Caco-2 (cell line): Measurements from ENCODE around the gene COMMD7. TPM values are rescaled to one million over a fixed set of nuclear protein-coding genes. Genes with fewer than 3 reads are reported as not detected.

Experiments
- BruUV-seq: library from RNA; stranded (reverse); fragments of 400-500 nt; replicated peaks from 2 replicates; lab custom pipeline; 2021; lab: Mats Ljungman, UMichigan
- CTCF ChIA-PET: fragments of 300-600 bp; sonication (Branson Sonifier 250); formaldehyde crosslinking; loops from one replicate; lab custom pipeline; 2022; ENCODE audit warnings: antibody characterized with exemption; lab: Charles Lee
- POLR2A ChIA-PET: fragments of 300-600 bp; sonication (Branson Sonifier 250); formaldehyde crosslinking; loops from one replicate; lab custom pipeline; 2022; ENCODE audit warnings: antibody characterized with exemption; lab: Charles Lee
- DNase-seq, 2 experiments: peaks; one replicate each; pipeline versions ENCODE4 v3.0.0 to v3.0.0-alpha.2; 2020 to 2022
- H3K27me3 ChIP-seq: replicated peaks from 2 replicates; pipeline ENCODE4 v1.6.0; 2011; ENCODE audit warnings: low read length; ENCODE audit not compliant: control insufficient read depth, insufficient read depth
- H3K36me3 ChIP-seq: 2 replicates; pipeline ENCODE4 v1.5.1; 2011; ENCODE audit warnings: low read length; ENCODE audit not compliant: control insufficient read depth, insufficient read depth
- H3K4me1 ChIP-seq: fragments of 250-450 bp; sonication (Bioruptor Pico); 2 replicates; pipeline ENCODE4 v1.5.1; 2020; ENCODE audit warnings: mild to moderate bottlenecking
- H3K4me3 ChIP-seq: 2 replicates; pipeline ENCODE4 v1.5.1; 2011; ENCODE audit warnings: low read depth, mild to moderate bottlenecking, control low read depth, low read length
- H3K9me3 ChIP-seq: fragments of 250-450 bp; sonication (Bioruptor Pico); 2 replicates; pipeline ENCODE4 v1.5.1; 2020; ENCODE audit warnings: mild to moderate bottlenecking, moderate library complexity
- H3K27ac Mint-ChIP-seq: one replicate; pipeline ENCODE4 v1.8.0; 2022; ENCODE audit warnings: mixed read lengths; ENCODE audit not compliant: unreplicated experiment
- H3K27me3 Mint-ChIP-seq: one replicate; pipeline ENCODE4 v1.8.0; 2022; ENCODE audit warnings: mixed read lengths; ENCODE audit not compliant: insufficient read depth, unreplicated experiment
- H3K36me3 Mint-ChIP-seq: one replicate; pipeline ENCODE4 v1.8.0; 2022; ENCODE audit warnings: mild to moderate bottlenecking, mixed read lengths; ENCODE audit not compliant: insufficient read depth, unreplicated experiment
- H3K4me1 Mint-ChIP-seq: one replicate; pipeline ENCODE4 v1.8.0; 2022; ENCODE audit warnings: low read depth, mixed read lengths; ENCODE audit not compliant: unreplicated experiment
- H3K4me3 Mint-ChIP-seq: one replicate; pipeline ENCODE4 v1.8.0; 2022; ENCODE audit warnings: mild to moderate bottlenecking, moderate library complexity, mixed read lengths; ENCODE audit not compliant: unreplicated experiment
- H3K9me3 Mint-ChIP-seq: one replicate; pipeline ENCODE4 v1.8.0; 2022; ENCODE audit warnings: mixed read lengths; ENCODE audit not compliant: unreplicated experiment
- intact Hi-C: fragments of 100-400 bp; cut with micrococcal nuclease; formaldehyde crosslinking; loops from one replicate; pipeline ENCODE4 v1.10.0; 2022; ENCODE audit not compliant: unreplicated experiment
- total RNA-seq: library from RNA; stranded (reverse); gene quantifications from 2 replicates; pipeline ENCODE4 v1.2.3, GENCODE V29; 2022
- TF ChIP-seq, protein P1 (sequence below), 2 experiments: fragments of 200-600 bp in 1 of 2; IDR thresholded peaks; 1 replicate in 1 of 2; 2 replicates in 1 of 2; pipeline versions ENCODE4 v1.5.1 to v1.8.0; 2011 to 2022; ENCODE audit warnings: antibody characterized with exemption in 1 of 2, control low read depth in 1 of 2, inconsistent platforms in 1 of 2, low read depth in 1 of 2, low read length in 1 of 2, mild to moderate bottlenecking in 1 of 2, moderate library complexity in 1 of 2; ENCODE audit not compliant: insufficient read depth in 1 of 2, severe bottlenecking in 1 of 2, unreplicated experiment in 1 of 2

Gene COMMD7
- total RNA-seq, 1 experiment from 2014 or later = 160 TPM

DNA sequence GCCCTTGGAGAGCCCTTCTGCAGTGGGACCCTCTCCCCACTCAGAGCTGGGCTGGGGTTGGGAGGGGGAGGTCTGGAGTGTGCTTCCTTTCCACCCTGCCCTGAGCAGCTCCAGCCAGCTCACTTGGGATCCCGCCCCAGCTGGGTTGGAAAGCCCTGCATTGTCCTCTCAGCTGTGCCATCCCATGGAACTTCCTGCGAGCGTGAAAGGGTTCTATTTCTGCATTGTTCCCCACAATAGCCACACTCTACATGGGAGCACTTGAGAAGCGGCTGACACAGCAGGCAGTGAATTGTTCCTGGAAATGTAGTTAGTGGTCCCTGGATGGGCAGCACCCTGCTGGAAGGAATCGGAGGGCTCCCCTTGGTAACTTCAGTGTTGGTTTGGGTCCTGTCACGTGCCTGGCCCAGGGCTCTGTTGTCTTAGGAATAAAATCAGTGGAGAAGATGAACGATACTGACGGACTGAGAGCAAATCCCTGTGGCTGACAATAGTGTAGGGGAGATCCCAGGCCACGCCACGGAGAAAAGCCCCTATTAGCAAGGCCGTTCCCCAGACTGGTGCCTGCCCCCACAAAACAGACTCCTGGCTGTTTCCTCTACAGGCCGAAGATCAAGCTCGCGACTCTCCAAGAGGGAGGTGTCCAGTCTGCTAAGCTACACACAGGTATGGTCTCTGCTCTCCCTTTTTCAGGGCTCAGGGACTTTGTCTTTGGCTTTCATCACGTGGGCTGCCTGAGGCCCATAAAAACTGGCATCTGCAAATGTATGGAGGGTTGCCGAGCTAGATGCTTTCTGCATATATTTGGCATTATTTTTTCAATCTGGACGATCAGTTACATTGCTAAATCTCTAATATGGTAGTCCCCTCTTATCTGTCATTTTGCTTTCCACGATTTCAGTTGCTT, 37.7 kb upstream of the COMMD7 start:
- peaks cover 26% of the 10 kb centered on the region for H3K4me1 Mint-ChIP-seq
- H3K4me3 ChIP-seq = no peak overlapping the region
- no TSS peak for BruUV-seq
- H3K4me3 Mint-ChIP-seq = no peak overlapping the region
- ChIA-PET POLR2A (no interaction called here), CTCF (interaction anchor here (0.6 to 1.2 kb wide), 3 partner anchors 9 to 423 kb away, joined by 3 to 8 read pairs (median 6); partner anchors contain the start of genes ASXL1 and C20orf203)
- H3K27me3 ChIP-seq = no peaks in the 10 kb centered on the region
- 0 out of 2 replicates have a peak, but pooled peaks cover 6% of the 10 kb centered on the region for H3K36me3 ChIP-seq
- peaks cover 68% of the 10 kb centered on the region for H3K36me3 Mint-ChIP-seq
- no peak overlapping the region for H3K27ac Mint-ChIP-seq
- intact Hi-C loops = no loop called here
- H3K9me3 ChIP-seq = no peaks in the 10 kb centered on the region
- DNase-seq = no peak
- no peaks in the 10 kb centered on the region for H3K27me3 Mint-ChIP-seq
- H3K9me3 Mint-ChIP-seq = no peaks in the 10 kb centered on the region
- TF ChIP-seq, protein P1, sequence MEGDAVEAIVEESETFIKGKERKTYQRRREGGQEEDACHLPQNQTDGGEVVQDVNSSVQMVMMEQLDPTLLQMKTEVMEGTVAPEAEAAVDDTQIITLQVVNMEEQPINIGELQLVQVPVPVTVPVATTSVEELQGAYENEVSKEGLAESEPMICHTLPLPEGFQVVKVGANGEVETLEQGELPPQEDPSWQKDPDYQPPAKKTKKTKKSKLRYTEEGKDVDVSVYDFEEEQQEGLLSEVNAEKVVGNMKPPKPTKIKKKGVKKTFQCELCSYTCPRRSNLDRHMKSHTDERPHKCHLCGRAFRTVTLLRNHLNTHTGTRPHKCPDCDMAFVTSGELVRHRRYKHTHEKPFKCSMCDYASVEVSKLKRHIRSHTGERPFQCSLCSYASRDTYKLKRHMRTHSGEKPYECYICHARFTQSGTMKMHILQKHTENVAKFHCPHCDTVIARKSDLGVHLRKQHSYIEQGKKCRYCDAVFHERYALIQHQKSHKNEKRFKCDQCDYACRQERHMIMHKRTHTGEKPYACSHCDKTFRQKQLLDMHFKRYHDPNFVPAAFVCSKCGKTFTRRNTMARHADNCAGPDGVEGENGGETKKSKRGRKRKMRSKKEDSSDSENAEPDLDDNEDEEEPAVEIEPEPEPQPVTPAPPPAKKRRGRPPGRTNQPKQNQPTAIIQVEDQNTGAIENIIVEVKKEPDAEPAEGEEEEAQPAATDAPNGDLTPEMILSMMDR (IDR thresholded peaks at IDR 0.05; ENCODE audit: insufficient read depth in 1 of 2, low read depth in 1 of 2, low read length in 1 of 2, severe bottlenecking in 1 of 2, unreplicated experiment in 1 of 2) = no peak
- H3K4me1 ChIP-seq = peaks cover 23% of the 10 kb centered on the region

DNA sequence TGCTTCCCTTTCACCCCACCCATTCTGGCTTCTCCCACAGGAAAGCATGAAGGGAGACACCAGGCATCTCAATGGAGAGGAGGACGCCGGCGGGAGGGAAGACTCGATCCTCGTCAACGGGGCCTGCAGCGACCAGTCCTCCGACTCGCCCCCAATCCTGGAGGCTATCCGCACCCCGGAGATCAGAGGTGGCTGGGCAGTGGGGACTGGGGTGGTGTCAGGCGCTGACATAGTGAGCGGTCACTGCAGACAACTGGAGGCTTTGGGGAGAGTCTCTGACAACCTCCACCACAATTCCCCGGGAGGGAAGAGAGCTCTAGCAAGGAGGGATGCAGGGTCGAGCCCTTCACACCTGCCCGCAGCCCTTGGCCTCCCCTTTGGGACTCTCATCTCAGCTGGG, 37.0 kb upstream of the COMMD7 start:
- Mint-ChIP-seq H3K27ac (no peak overlapping the region), H3K4me3 (no peak overlapping the region), H3K4me1 (peaks cover 27% of the 10 kb centered on the region), H3K9me3 (no peaks in the 10 kb centered on the region), H3K27me3 (no peaks in the 10 kb centered on the region), H3K36me3 (peaks cover 66% of the 10 kb centered on the region)
- intact Hi-C loops = no loop called here
- TF ChIP-seq, protein P1 (IDR thresholded peaks at IDR 0.05; ENCODE audit: insufficient read depth in 1 of 2, low read depth in 1 of 2, low read length in 1 of 2, severe bottlenecking in 1 of 2, unreplicated experiment in 1 of 2) = no peak
- Histone ChIP-seq H3K4me1 (peaks cover 29% of the 10 kb centered on the region), H3K9me3 (no peaks in the 10 kb centered on the region), H3K27me3 (no peaks in the 10 kb centered on the region), H3K36me3 (0 out of 2 replicates have a peak, but pooled peaks cover 6% of the 10 kb centered on the region), H3K4me3 (no peak overlapping the region)
- CTCF ChIA-PET = interaction anchor here (1.1 to 1.2 kb wide), 2 partner anchors 9 to 106 kb away, joined by 3 to 6 read pairs; partner anchors contain the start of gene C20orf203
- POLR2A ChIA-PET = no interaction called here
- no peak for DNase-seq
- BruUV-seq = no TSS peak

DNA sequence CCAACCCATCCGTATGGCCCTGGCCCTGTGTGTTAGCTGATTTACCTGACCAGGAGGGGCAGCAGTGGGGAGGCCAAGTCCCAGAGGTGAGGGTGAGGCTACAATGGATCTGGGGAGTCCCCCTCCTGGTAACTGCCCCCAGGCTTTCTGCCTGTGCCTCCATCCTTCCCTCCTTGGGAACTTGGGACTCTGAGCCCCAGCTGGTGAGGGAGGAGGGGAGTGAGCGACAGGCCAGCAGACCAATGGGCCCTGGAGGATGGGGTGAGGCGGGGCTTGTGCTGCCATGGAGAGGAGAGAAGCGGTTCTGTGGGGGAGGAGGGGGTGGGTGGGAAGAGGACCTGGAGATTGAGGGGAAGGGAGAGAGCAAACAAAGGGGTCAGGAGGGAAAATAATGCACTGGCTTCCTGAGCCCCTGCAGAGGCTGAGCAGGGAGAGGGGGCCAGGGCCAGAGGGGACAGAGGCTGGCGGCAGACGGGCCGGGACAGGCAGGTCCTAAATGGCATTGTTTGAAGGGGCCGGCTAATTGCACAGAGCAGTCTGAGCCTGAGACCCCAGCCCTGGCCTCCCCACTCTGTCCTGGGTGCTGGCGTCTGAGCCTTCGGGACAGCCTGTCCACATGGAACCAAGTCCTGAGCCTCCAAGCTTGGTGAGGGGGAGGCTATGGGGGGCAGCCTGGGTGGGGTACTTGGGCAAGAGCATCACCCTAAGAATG, 36.4 kb upstream of the COMMD7 start:
- no TSS peak for BruUV-seq
- Mint-ChIP-seq H3K27me3 (no peaks in the 10 kb centered on the region), H3K36me3 (peaks cover 66% of the 10 kb centered on the region), H3K27ac (no peak overlapping the region), H3K4me3 (no peak overlapping the region), H3K9me3 (no peaks in the 10 kb centered on the region), H3K4me1 (peaks cover 27% of the 10 kb centered on the region)
- peaks cover 31% of the 10 kb centered on the region for H3K4me1 ChIP-seq
- intact Hi-C loops = loop anchor here (5.0 kb wide), 1 partner anchor 257 kb away; no protein-coding TSS in a partner anchor
- H3K36me3 ChIP-seq = 0 out of 2 replicates have a peak, but pooled peaks cover 6% of the 10 kb centered on the region
- no peak overlapping the region for H3K4me3 ChIP-seq
- no peaks in the 10 kb centered on the region for H3K27me3 ChIP-seq
- DNase-seq = peak in 1 of 2 experiments; percentile 58
- no peaks in the 10 kb centered on the region for H3K9me3 ChIP-seq
- TF ChIP-seq, protein P1 (IDR thresholded peaks at IDR 0.05; ENCODE audit: insufficient read depth in 1 of 2, low read depth in 1 of 2, low read length in 1 of 2, severe bottlenecking in 1 of 2, unreplicated experiment in 1 of 2) = no peak
- ChIA-PET POLR2A (interaction anchor here (0.6 to 2.5 kb wide), 3 partner anchors 36 to 1106 kb away, joined by 3 to 9 read pairs (median 3); partner anchors contain the start of gene COMMD7), CTCF (interaction anchor here (1.0 to 3.8 kb wide), 10 partner anchors 9 to 105 kb away, joined by 3 to 155 read pairs (median 21); partner anchors contain the start of genes C20orf203 and DNMT3B)
